SKM-1 (cell line): ENCODE data around the gene PDLIM7.
A peak's percentile ranks its signal among the peaks of the same experiment; 100 is the strongest.

Experiments used
- DNase-seq: peaks from one replicate; lab custom pipeline; 2025; ENCODE audit not compliant: unreplicated experiment; lab: John Stamatoyannopoulos, UW

Gene PDLIM7

DNA sequence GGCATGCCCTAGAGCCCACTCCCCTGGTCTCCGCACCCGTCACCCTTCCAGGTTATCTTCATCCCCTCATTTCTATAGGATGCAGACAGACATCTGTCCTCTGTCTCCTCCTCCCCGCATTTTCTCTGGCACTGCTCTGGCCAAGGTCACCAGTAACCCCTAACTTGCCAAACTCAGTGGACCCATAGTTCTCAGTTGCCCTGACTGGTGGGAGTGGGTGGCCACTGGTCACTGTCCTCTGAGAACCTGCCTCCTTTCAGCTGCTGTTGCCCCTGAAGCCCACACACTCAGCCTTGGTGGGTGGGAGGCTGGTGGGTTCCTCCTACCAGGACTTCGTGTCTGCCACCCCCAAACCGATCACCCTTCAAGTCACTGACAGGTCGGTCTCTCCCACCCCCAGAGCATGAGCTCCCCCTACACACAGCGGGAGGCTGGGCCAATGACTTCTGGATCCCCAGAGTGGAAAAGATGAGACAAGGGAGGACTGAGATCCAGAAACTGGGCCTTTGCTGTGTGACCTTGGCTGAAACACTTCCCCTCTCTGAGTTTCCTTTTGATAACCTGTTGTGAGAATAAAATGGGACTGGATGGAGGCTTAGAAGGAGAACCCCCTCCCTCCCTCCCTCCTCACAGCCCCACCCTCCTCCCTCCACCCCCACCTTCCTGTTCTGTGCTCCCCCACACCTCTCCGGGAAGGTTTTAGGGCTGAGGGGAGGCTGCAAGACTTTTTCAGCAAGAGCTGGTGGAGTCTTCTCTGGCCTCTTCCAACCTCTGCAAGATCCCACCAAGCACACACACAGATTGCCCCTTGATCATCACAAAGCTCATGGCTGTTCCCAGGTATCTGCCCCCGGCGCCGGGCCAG lies 21.6 kb downstream of the PDLIM7 start:
- DNase-seq: no peak

GRCh38 chr5:177474846-177475562 lies 22.4 kb downstream of the PDLIM7 start:
- no peak for DNase-seq

DNA sequence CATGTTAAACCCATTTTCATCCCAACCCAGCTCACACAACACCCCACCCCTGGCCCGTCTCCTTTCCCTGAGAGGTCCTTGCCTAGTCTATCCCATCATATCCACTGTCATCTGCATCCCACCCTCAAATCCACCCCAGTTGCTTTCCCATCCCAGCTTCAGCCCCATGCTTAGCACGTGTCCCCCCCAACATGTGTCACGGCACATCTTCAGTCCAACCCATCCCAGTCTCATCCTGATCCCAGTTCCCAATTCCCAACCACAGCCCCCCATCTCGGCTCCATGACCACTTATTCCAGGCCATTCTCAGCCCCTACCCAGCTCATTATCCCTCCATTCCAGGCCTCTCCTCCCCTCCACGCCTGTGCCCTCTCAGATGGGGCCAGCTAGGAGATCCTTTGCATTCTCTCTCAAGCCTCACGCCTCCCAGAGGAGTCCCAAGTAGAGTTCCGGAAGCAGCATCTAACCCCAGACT lies 23.4 kb downstream of the PDLIM7 start:
- no peak for DNase-seq

DNA sequence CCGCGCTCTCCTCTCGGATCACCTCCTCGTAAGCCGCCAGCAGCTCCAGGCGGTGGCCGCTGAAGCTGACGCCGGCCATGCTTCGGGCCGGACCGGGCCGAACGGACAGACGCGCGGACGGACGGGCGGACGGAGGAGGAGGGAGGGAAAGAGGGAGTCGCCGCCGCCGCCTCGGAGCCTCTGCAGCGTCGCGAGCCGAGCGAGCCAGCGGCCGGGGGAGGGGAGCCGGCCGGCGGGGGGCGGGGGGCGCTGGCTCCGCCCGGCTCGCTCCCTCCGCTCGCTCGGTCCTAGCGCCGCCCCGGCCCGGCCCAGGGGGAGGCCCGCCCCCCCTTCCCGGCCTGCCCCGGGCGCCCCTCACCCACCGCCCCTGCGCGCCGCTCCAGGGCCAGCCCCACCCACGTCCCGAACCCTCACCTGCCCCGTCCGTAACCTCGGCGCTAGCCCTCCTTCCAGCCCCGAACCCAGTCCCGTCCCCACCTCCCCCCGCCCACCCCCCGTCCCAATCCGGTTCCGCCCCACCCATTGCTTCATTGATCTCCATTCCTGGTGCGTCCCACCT lies 23.9 kb downstream of the PDLIM7 start, which contains the start of gene DBN1:
Gene DBN1, minus strand, starts transcription at position 192 of the 559 bp plus-strand sequence. Its CDS starts 113 bp downstream, at position 79.
- DNase-seq: no peak

DNA sequence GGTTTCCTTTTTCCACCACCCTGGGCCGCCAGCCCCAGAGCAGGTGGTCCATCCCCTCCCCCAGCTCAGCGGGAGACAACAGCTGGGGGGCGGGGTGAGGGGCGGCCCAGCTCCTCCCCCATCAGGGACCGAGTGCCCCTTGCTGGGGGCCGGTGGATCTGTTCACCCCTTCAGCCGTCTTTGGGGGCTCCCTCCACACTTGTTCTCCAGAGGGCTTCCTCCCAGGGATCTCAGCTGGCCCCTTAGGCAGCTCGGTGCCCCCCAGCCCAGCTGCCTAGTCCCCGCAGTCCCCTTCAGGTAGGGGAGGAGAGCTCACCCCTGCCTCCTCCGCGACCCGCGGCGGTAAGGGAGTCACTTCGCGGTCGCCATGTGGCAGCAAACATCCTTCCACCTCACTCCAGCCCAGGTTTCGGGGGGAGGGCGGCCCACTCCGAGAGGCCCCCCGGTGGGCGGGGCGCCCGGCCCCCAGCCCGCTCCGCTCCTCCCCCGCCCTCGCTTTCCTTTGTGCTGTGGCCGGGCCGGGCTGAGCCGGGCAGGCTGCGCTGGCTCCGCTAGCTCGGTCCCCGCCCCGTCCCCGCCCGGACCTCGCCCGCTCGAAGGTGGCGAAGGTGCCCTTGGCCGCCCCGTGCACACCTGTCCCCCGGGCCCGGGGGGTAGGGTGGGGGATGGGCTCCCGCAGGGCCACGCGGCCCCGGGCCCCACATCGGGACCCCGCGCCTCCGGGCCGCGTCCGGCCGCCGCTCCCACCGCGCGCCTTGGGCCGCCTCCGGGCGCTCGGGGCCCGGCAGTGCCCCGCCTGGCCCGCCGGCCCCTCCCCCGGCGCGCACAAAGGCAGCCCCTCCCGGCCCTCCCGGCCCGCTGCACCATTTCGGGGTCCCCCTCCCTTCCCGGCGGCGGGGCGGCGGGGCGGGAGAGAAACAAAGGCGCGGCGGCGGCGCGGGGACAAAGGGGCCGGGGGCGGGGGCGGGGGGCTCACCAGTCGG lies 24.7 kb downstream of the PDLIM7 start:
- no peak for DNase-seq

- DNase-seq: no peak
Measured at GRCh38 chr5:177471610-177472356, 25.6 kb downstream of the PDLIM7 start.

DNA sequence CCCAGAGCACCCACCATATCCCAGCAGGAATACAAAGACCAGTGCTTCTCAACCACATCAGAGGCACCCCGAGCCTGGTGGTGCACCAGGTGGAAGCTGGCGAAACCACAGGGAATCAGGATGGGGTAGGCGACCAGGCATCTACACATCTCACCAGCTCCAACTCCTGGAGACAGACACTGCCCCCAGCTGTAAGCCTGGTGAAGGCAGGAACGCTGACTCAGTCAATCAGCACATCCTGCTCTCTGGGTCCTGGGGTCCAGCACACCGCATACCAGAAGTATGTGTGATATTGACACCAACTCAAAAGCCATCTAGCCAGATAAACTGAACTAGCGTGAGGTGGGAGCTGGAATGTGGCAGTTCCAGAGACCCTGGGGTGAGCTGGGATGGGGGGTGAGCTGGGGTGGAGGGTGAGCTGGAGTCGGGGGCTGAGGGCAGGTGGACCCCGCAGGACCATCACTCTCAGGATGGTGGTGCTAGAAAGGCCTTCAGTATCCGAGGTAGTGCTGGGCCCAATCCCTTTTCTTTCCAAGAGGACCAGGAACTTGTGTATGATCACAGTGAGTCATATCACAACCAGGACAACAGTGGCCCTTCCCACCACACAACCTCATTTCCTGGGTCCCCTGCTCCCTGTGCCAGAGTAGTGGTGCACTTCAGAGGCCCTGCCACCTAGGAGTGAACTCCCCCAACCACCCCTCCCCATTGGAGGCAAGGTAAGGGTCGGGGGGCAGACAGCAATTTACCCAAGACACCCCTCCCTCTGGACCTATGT lies 26.5 kb downstream of the PDLIM7 start:
- DNase-seq: no peak

DNA sequence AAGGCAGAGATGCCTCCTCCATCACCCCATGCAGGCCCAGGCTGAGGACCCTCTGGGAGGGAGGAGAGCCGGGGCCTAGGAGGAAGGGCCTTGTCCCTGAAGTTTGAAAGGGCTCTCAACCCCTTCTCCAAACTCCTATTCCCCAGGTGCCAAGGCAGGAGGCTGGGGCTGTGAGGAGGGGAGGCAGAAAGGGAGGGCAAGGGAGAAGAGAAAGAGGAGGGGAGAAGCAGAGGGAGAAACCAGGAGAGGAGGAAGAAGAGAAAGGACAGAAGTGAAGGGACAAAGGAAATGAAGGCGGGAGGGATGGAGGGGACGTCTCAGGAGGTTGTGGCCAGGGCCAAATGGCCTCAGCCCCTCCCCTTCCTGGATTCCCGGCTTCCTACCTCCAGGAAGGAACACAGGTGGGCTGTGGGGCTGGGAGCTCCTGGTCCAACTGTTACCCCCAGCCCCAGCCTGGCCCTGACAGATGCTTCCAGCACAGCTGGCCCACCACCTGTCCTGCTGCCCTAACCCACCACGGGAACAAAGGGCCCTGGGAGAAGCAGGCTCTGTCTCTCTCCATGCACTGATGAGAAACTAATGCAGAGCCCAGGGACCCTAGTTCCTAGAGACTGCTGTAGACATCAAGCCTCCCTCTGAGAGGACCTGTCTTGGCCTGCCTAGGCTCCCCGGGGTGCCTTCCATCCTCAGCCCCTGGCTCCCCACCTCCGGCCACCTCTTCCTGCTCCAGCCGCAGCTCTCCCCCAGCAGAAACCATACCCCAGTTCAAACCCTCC lies 27.5 kb downstream of the PDLIM7 start:
- DNase-seq: no peak

DNA sequence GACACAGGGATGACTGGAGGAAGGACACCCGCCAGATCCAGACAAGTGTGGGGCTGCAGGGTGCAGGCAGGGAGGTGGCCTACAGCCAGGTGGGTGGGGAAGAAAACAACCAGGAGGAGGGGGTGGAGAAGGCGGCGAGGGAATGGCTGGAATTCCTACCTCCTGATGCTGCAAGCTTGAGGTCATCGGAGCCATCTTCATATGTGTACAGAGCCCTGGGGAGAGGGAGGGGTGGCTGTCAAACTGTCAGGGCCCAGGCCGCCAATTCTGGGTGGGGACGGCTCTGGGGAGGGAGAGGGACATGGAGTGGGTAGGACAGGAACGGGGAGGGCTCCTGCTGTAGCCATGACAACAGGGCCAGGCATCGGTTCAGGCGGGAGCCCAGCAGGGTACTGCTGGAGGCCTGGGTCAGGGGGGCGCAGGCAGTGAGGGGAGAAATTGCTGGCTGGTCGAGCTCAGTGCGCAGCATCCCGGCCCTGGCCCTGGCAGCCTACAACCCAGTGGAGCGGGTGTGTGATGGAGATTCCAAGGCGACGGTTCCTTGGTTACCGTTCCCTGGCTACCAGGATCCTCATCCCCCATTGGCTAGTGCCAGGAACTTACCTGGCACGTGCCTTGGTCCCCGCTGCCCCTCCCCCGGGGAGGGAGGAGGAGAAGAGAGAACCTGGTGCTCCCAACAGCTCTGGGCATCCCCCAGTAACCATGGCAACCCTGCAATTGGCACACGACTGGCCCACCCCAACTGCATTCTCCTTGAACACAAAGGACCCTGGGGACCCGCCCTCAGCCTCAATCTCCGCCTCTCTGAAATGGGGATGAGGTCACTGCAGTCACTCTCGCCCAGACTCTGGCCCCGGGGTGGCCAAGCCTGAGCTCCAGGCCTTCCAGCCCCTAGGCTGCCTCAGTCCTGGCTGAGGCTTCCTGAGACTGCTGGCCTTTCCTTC lies 28.4 kb downstream of the PDLIM7 start:
- no peak for DNase-seq

GRCh38 chr5:177468329-177468684 lies 29.1 kb downstream of the PDLIM7 start:
- DNase-seq: no peak

DNA sequence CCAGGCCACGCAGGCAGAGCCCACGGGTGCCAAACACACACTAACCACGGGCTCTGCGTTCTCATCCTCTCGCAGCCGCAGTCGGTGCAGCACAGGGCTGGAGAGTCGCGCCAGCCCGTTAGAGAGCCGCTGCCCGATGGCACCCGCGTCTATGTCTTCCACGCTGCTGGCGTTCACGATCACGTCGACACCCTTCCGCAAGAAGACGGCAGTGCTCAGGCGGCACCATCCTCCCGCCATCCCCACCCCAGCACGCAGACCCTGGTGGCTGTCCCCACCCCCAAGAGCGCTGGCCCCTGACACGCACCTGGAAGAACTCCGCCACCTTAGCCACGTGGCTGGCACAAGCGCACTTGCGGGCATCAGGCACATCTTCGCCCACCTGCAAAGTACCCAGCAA lies 30.0 kb downstream of the PDLIM7 start:
- no peak for DNase-seq

DNA sequence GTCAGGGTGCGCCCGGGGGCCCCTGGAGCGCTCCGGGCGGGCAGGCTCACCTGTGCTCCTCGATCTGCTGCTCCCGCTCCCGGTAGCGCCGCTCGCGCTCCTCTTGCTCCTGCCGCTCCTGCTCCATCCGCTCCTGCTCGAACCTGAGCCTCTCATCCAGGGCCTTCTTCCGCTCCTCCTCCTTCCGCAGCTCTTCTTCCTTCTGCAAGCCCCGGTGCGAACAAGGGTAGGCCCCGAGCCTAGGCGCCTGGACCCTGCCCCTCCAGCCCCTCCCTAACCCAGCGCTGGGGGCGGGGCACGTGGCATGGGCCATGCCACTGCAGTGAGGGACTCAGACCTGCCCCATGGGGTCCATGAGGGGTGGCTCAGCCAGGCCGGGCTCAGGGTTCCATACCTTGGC lies 30.5 kb downstream of the PDLIM7 start:
- no peak for DNase-seq

DNA sequence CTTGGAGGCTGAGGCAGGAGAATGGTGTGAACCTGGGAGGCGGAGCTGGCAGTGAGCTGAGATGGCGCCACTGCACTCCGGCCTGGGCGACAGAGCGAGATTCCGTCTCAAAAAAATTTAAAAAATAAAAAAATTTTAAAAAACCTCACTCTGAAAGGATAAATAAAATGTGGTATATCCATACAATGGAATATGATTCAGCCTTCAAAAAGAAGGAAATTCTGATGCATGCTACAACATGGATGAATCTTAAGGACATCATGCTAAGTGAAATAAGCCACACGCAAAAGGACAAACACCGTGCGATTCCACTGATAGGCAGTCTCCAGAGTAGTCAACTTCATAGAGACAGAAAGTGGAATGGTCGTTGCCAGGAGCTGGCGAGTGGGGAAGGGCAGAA lies 32.4 kb downstream of the PDLIM7 start:
- no peak for DNase-seq

- DNase-seq: peak; percentile 61
Measured at GRCh38 chr5:177462021-177462670, 35.3 kb downstream of the PDLIM7 start.

GRCh38 chr5:177459819-177460628 lies 37.4 kb downstream of the PDLIM7 start:
- DNase-seq: no peak

DNA sequence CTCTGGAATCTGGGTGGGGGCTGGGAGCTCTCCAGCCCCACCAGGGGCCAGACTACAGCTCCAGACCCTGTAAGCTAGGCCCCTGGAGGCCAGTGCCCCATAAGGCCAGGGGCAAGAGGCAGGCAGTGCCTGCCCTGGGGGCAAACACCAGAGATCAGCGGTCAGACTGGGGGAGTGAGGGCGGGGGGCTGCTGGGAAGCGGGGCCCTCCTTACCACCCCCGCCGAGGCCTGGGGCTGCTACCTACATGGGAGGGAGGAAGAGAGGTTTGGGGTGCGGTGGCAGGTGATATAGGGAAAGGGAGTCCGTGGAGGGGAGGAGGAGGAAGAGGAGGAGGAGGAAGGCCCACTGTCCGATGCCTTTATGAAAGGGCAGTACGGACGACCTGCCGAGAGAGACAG lies 38.0 kb downstream of the PDLIM7 start:
- DNase-seq: no peak
